C4-2B (cell line): Measurements from ENCODE around the gene MYLK.

Source experiments
- CTCF ChIP-seq: fragments of 450-650 bp; conservative IDR thresholded peaks from 2 replicates; pipeline ENCODE4 v1.5.1; 2017; ENCODE audit warnings: mild to moderate bottlenecking
- ZFX ChIP-seq: fragments of 450-650 bp; IDR thresholded peaks from 2 replicates; pipeline ENCODE4 v1.6.1; 2017

- TF ChIP-seq CTCF (no peak), ZFX (no peak)
Measured at GRCh38 chr3:123686251-123686650, 197.9 kb downstream of the MYLK start.
